Sigmoid colon (tissue), 7 donors: Measurements from ENCODE around the gene RFC3. TPM values are rescaled to one million over a fixed set of nuclear protein-coding genes. Genes with fewer than 3 reads are reported as not detected.

Source experiments
- DNase-seq: peaks from one replicate; pipeline ENCODE4 v3.0.0-alpha.2; 2019
- H3K27ac ChIP-seq, 4 donors: fragments of 200-600 bp; sonication (generic); one replicate each; pipeline ENCODE4 v1.5.1; 2016 to 2019; ENCODE audit warnings: mild to moderate bottlenecking in 1 of 4
- H3K27me3 ChIP-seq, 3 donors: fragments of 200-600 bp; sonication (generic); one replicate each; pipeline ENCODE4 v1.5.1; 2019; ENCODE audit warnings: mild to moderate bottlenecking in 1 of 3
- H3K36me3 ChIP-seq, 4 donors: fragments of 200-600 bp; sonication (generic); one replicate each; pipeline ENCODE4 v1.5.1; 2016 to 2019
- H3K4me1 ChIP-seq, 4 donors: fragments of 200-600 bp; sonication (generic); one replicate each; pipeline ENCODE4 v1.5.1; 2017 to 2019
- H3K4me3 ChIP-seq, 4 donors: fragments of 200-600 bp; sonication (generic); one replicate each; pipeline ENCODE4 v1.5.1; 2017 to 2019; ENCODE audit warnings: mild to moderate bottlenecking in 2 of 4, moderate library complexity in 1 of 4
- H3K9me3 ChIP-seq, 4 donors: fragments of 200-600 bp in 3 of 4; sonication (generic) in 3 of 4; one replicate each; pipeline versions ENCODE4 v1.5.1 to v1.6.1; 2013 to 2019
- EP300 ChIP-seq, 4 donors: sonication (generic); formaldehyde crosslinking; IDR thresholded peaks; one replicate each; pipeline ENCODE4 v1.6.1; 2017; ENCODE audit warnings: antibody characterized with exemption in 4 of 4
- POLR2A ChIP-seq, 2 donors: fragments of 450-650 bp; IDR thresholded peaks; one replicate each; pipeline ENCODE4 v1.6.1; 2016; ENCODE audit warnings: antibody characterized with exemption in 2 of 2, mild to moderate bottlenecking in 2 of 2, moderate library complexity in 2 of 2
- POLR2AphosphoS5 ChIP-seq, 4 donors: sonication (generic); formaldehyde crosslinking; IDR thresholded peaks; one replicate each; pipeline ENCODE4 v1.6.1; 2017; ENCODE audit warnings: antibody characterized with exemption in 4 of 4
- WGBS, 2 donors: extraction: QIAGEN DNeasy Blood & Tissue Kit; methylation state at CpG; one replicate each; pipeline ENCODE4 v1.1.7; 2013; 5-methylcytosine and 5-hydroxymethylcytosine counted together
- intact Hi-C: fragments of 100-400 bp; cut with DNase I; formaldehyde crosslinking; loops from one replicate; pipeline ENCODE4 v1.15.1; 2023
- polyA plus RNA-seq, 3 donors: library from polyadenylated mRNA; stranded (reverse); fragments of 200-250 nt; gene quantifications; one replicate each; pipeline ENCODE4 v1.2.3, GENCODE V29; 2013
- total RNA-seq, 4 donors: library from RNA; depleted of rRNA; stranded (reverse); fragments of >200 nt; gene quantifications; one replicate each; pipeline ENCODE4 v1.1.0, GENCODE V29; 2016
- TF ChIP-seq, protein P1 (sequence below), 4 experiments: fragments of 450-650 bp in 3 of 4; fragments of 200-600 bp in 1 of 4; IDR thresholded peaks; one replicate each; pipeline ENCODE4 v1.5.1; 2016 to 2019; ENCODE audit warnings: antibody characterized with exemption in 4 of 4, mild to moderate bottlenecking in 3 of 4, moderate library complexity in 2 of 4
- donor health status: healthy with polysubstance abuse.
- donor health status: Bipolar disorder and iron deficiency.
- donor health status: healthy.

Gene RFC3
- total and polyA plus RNA-seq, 7 donors, result 3.6 to 9.6 (median 7.2) TPM

DNA sequence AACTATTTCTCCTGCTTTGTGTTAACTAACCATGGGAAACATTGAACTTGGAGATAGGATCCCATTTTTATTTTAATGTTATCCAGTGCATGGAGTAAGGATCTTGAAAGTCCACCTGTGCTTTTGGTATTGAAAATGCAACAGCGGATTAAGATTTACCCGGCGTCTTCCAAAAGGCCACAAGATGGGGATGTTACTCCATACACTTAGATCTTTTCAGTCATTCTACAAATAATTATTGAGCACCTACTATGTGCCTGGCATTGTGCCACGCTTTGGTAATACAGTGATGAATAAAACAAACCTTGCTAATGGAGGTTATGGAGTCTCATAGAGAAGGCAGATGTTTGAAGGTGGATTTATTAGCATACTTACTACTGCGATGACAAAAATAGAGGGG, 56.9 kb downstream of the RFC3 start:
- no peaks in the 10 kb centered on the region for H3K9me3 ChIP-seq
- DNase-seq, result no peak
- H3K4me1 ChIP-seq, result no peaks in the 10 kb centered on the region
- no peaks in the 10 kb centered on the region for H3K27me3 ChIP-seq
- H3K36me3 ChIP-seq, result no peaks in the 10 kb centered on the region
- no peak overlapping the region for H3K27ac ChIP-seq
- H3K4me3 ChIP-seq, result no peak overlapping the region
- intact Hi-C loops, result no loop called here
- TF ChIP-seq POLR2AphosphoS5 (IDR thresholded peaks at IDR 0.05) (no peak), POLR2A (IDR thresholded peaks at IDR 0.05) (no peak), EP300 (IDR thresholded peaks at IDR 0.05) (no peak)
- TF ChIP-seq, protein P1, sequence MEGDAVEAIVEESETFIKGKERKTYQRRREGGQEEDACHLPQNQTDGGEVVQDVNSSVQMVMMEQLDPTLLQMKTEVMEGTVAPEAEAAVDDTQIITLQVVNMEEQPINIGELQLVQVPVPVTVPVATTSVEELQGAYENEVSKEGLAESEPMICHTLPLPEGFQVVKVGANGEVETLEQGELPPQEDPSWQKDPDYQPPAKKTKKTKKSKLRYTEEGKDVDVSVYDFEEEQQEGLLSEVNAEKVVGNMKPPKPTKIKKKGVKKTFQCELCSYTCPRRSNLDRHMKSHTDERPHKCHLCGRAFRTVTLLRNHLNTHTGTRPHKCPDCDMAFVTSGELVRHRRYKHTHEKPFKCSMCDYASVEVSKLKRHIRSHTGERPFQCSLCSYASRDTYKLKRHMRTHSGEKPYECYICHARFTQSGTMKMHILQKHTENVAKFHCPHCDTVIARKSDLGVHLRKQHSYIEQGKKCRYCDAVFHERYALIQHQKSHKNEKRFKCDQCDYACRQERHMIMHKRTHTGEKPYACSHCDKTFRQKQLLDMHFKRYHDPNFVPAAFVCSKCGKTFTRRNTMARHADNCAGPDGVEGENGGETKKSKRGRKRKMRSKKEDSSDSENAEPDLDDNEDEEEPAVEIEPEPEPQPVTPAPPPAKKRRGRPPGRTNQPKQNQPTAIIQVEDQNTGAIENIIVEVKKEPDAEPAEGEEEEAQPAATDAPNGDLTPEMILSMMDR (IDR thresholded peaks at IDR 0.05), result no peak
- WGBS, 2 donors, result 96 to 97% methylated on average over 5 of the region's 5 CpGs

DNA sequence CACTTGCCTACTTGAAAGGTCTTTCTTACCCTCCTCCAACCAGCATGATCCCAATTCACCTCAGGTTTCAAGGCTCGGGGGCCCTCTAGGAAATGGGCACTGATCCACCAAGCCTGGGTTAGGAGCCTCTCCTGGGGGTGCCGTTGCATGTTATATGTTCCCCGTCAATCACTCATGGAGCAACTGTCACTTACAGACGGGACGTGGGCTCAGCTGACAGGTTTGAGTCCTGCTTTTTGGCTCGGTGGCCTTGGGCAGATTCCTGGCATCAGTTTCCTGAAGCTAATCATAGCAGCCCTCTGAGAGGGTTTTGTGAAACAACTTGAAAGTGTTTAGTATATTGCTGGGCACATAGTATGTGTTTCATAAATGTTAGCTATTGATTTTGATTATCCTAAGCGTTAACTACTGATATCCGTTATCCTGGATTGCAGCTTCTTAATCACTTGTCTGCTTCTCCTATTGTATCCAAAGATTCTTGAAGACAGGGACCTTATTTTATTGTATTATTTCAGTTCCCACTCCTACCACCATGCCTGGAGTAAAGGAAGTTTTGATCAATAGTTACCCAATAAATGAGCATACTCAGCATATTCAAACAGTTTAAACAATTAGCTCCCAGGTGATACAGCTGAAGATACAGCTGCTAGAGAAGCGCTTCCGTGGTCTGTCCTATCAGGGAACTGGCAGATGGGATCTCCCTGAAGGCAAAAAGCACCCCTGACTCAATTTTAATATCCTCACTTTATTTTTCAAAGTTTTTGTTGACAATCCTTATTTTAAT, 57.9 kb downstream of the RFC3 start:
- Histone ChIP-seq H3K27me3 (no peaks in the 10 kb centered on the region), H3K36me3 (no peaks in the 10 kb centered on the region), H3K4me3 (no peak overlapping the region), H3K4me1 (no peaks in the 10 kb centered on the region), H3K27ac (no peak overlapping the region), H3K9me3 (no peaks in the 10 kb centered on the region)
- intact Hi-C loops, result no loop called here
- no peak for TF ChIP-seq POLR2A (IDR thresholded peaks at IDR 0.05)
- TF ChIP-seq EP300 (IDR thresholded peaks at IDR 0.05), result no peak
- no peak for TF ChIP-seq POLR2AphosphoS5 (IDR thresholded peaks at IDR 0.05)
- TF ChIP-seq, protein P1 (IDR thresholded peaks at IDR 0.05), result no peak
- 90 to 91% methylated on average over 10 of the region's 10 CpGs for WGBS, 2 donors
- no peak for DNase-seq

DNA sequence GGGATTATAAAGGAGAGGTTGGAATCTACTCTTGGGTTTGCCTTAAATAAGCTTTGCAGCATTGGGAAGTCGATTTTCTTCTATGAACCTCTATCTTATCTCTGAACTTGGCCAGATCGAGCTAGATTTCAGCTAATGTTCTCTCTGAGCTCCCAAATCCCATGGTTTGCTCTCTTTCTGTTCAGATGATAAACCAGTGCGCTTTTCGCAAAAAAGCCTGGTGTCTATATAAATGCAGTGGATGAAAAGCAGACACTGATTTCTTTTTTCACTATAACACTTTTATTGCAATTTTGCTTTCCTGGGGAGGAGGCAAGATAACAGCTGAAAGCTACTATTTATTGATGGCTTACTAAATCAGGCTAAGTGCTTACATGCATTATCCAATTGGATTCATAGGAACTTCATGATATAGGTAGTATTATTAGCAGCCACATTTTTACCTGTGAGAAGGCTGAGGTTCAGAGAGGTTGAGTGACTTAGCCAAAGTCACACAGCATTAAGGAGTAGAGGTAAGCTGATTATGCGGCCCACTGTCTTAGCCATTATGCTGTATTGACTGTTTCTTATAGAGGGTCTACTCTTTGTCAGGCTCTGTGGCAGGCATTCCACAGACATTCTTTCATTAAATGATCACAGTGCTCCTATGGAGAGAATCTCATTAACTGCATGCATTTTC, 58.9 kb downstream of the RFC3 start:
- H3K4me1 ChIP-seq, result no peaks in the 10 kb centered on the region
- WGBS, 2 donors, result 81 to 85% methylated on average over 5 of the region's 5 CpGs
- TF ChIP-seq EP300 (IDR thresholded peaks at IDR 0.05), result no peak
- no peak for TF ChIP-seq POLR2A (IDR thresholded peaks at IDR 0.05)
- TF ChIP-seq, protein P1 (IDR thresholded peaks at IDR 0.05), result no peak
- TF ChIP-seq POLR2AphosphoS5 (IDR thresholded peaks at IDR 0.05), result no peak

DNA sequence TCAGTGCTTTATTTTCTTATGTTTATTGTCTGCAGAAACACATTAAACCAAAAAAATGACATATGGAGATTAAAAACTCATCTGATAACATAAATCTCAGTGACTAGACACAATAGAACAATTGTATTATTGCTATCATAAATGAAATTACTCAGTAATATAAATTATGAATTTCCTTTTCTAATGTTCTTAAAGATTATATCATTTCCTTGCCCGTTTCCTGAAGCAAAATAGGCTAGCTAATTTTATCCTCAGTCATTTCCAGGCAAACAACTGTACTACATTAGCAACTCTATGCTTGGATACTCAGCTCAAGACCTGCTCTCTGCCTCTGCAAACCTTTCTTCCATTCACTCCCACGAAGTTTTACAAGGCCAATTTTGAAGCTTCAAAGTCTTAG, 61.2 kb downstream of the RFC3 start:
- no peak overlapping the region for H3K4me3 ChIP-seq
- TF ChIP-seq, protein P1 (IDR thresholded peaks at IDR 0.05), result no peak
- TF ChIP-seq EP300 (IDR thresholded peaks at IDR 0.05) (no peak), POLR2A (IDR thresholded peaks at IDR 0.05) (no peak), POLR2AphosphoS5 (IDR thresholded peaks at IDR 0.05) (no peak)
- 38 to 60% methylated on average over 2 of the region's 2 CpGs for WGBS, 2 donors
- DNase-seq, result no peak
- H3K27ac ChIP-seq, result no peak overlapping the region
- H3K9me3 ChIP-seq, result no peaks in the 10 kb centered on the region
- intact Hi-C loops, result no loop called here
- H3K36me3 ChIP-seq, result no peaks in the 10 kb centered on the region
- no peaks in the 10 kb centered on the region for H3K4me1 ChIP-seq
- no peaks in the 10 kb centered on the region for H3K27me3 ChIP-seq

More for the DNA sequence above, 58.9 kb downstream of the RFC3 start:
- H3K27ac ChIP-seq, result no peak overlapping the region
- no peaks in the 10 kb centered on the region for H3K27me3 ChIP-seq
- intact Hi-C loops, result no loop called here
- no peaks in the 10 kb centered on the region for H3K36me3 ChIP-seq
- no peaks in the 10 kb centered on the region for H3K9me3 ChIP-seq
- no peak overlapping the region for H3K4me3 ChIP-seq
- DNase-seq, result no peak
